NCI-H128 (cell line): ENCODE measurements around the gene CCR5.
A peak's percentile ranks its signal among the peaks of the same experiment; 100 is the strongest.

Experiments
- DNase-seq: peaks from one replicate; lab custom pipeline; 2025; ENCODE audit not compliant: unreplicated experiment; lab: John Stamatoyannopoulos, UW

Gene CCR5

DNA sequence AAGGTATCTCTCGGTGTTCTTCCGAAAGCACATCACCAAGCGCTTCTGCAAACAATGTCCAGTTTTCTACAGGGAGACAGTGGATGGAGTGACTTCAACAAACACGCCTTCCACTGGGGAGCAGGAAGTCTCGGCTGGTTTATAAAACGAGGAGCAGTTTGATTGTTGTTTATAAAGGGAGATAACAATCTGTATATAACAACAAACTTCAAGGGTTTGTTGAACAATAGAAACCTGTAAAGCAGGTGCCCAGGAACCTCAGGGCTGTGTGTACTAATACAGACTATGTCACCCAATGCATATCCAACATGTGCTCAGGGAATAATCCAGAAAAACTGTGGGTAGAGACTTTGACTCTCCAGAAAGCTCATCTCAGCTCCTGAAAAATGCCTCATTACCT is 12.3 kb upstream of the CCR5 start:
- no peak for DNase-seq

GRCh38 chr3:46359733-46360493 is 10.8 kb upstream of the CCR5 start:
- DNase-seq = peak; percentile 78

GRCh38 chr3:46360907-46361306 is 9.8 kb upstream of the CCR5 start:
- DNase-seq = no peak

GRCh38 chr3:46361408-46362283 is 9.1 kb upstream of the CCR5 start:
- DNase-seq = no peak

- no peak for DNase-seq
Observed at GRCh38 chr3:46365041-46365440, 5.7 kb upstream of the CCR5 start.

DNA sequence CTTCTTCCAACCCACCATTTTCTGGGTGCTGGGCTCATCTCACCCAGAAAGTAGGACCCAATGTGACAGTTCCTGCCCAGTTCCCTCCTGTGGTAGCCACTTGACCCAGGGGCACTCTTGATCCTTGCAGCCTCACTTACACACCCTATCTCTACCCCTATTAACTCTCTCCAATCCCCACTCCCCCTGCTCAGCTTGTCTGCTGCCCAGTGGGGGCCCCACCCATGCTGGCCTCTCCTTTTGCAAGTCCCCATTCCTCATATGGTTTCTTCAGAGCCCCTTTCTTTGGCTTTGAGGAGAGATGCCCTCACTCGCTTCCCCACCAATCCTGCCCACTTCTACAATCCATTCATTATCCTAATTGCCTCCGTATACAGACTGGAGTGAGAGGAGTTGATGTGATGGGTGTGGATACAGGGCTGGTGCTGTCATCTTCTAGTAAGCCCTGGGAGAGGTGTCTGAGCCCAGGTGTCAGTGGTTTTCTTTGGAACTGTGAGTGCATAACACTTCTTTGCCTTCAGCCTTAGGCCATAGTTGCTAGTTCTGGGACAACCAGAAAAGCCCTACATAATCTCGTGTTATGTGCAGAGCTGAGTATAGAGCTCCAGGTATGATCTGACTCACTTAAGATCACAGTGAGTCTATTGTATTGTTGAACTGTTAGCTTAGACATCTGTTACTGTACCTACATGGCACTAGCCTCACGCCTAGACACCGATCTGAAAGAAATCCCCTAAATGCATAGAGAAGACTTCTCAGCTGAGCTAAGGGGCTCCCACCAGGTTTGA is 4.8 kb upstream of the CCR5 start:
- DNase-seq = no peak

GRCh38 chr3:46367811-46368210 is 2.9 kb upstream of the CCR5 start:
- DNase-seq = no peak

DNA sequence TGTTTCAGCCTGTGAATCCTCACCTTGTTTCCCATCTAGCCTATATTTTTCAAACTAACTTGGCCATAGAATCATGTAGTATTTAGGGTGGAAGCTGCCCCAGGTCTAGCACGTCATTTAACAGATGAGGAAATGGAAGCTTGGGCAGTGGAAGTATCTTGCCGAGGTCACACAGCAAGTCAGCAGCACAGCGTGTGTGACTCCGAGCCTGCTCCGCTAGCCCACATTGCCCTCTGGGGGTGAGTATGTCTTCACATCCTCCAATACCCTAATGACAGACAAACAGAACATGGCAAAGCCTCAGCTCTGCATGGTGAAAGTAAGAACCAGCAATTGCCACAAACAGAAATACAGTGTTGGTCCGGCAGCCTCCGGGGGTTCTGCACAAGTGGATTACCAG is 2.2 kb upstream of the CCR5 start:
- no peak for DNase-seq

DNA sequence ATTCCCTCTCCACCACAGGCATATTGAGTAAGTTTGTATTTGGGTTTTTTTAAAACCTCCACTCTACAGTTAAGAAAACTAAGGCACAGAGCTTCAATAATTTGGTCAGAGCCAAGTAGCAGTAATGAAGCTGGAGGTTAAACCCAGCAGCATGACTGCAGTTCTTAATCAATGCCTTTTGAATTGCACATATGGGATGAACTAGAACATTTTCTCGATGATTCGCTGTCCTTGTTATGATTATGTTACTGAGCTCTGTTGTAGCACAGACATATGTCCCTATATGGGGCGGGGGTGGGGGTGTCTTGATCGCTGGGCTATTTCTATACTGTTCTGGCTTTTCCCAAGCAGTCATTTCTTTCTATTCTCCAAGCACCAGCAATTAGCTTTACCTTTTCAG is 1.6 kb upstream of the CCR5 start:
- DNase-seq = no peak

DNA sequence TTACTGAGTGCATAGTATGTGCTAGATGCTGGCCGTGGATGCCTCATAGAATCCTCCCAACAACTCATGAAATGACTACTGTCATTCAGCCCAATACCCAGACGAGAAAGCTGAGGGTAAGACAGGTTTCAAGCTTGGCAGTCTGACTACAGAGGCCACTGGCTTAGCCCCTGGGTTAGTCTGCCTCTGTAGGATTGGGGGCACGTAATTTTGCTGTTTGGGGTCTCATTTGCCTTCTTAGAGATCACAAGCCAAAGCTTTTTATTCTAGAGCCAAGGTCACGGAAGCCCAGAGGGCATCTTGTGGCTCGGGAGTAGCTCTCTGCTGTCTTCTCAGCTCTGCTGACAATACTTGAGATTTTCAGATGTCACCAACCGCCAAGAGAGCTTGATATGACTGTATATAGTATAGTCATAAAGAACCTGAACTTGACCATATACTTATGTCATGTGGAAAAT is 1.0 kb upstream of the CCR5 start:
- no peak for DNase-seq

GRCh38 chr3:46371519-46372340 is 984 bp downstream of the CCR5 start:
- DNase-seq = no peak

- no peak for DNase-seq
Observed at GRCh38 chr3:46372492-46373359, 2.0 kb downstream of the CCR5 start.

GRCh38 chr3:46374755-46375154 is 4.0 kb downstream of the CCR5 start:
- DNase-seq = no peak

GRCh38 chr3:46375218-46375617 is 4.5 kb downstream of the CCR5 start:
- no peak for DNase-seq

- DNase-seq = no peak
Observed at GRCh38 chr3:46375814-46376213, 5.1 kb downstream of the CCR5 start.

- no peak for DNase-seq
Observed at GRCh38 chr3:46378426-46378942, 7.7 kb downstream of the CCR5 start.

DNA sequence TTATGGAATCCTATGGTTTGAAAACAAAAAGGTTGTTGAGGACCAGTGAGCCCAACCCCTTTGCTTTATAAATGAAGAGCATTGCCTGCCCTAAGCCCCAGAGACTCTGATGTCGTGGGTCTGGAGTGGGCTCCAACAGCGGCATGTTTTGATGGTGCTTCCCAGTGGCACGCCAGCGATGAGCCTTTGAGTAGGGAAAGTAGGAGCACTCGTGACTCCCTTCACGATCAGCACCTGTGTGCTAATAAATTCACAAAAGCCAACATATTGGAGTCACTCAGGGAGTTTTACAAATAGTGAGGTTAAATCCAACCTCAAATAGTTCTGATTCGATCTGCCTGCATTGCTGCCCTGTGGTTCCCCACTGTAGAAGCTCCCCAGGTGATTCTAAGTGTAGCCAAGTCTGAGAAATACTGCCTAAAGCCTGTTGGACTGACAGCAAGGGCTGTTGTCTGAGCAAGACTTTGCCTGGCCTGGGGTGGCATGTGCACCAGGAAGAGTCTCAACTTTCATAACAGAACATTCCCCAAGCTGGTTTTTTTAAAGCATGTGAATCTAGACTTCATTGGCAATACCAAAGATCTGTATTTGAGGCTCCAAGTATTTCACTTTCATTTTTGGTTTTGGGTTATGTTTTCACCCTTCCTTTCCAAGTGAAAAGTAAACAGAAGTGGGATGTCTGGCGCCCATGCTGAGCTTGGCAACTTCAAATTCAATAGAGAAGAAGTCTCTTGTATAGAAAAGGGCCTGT is 9.9 kb downstream of the CCR5 start:
- DNase-seq = no peak

GRCh38 chr3:46381625-46382024 is 10.9 kb downstream of the CCR5 start:
- no peak for DNase-seq
